SIG-M5 treated with dmso at 0.1 percent for 504 hours (cell line): ENCODE data around the gene MANBA.

Experiments
- DNase-seq: peaks from one replicate; lab custom pipeline; 2025; ENCODE audit not compliant: unreplicated experiment; lab: John Stamatoyannopoulos, UW

The MANBA gene

DNA sequence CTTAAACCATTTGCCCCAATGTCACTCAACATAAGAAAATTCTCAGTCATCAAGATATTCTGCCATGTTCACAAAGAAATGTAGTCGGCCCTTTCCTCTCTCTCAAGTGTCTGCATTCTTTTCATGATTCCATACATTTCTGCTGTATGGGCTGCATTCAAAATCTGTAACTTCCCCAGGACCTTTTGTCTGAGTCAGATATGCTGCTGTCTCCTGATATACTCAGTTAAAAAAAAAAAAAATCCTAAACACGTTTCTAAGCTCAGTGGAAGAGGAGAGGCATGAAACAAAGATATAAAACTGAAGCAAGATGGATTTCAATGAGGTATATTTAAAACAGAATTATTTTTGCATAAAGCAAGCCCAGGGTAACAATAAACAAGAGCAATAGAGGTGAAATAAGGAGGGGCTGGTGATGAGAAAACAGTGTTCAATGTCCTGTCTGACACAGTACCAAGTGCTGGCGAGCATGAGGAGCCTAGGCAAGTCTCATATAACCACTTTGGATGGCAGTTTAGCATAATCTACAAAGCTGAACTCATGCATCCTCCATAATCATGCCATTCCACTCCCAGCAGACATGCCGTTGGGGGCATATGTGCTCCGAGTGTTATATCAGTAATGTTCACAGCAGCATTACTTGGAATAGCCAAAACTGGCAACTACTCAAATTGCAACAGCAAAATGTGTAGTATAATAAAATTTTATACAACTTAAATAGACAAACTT lies 76.7 kb downstream of the MANBA start:
- no peak for DNase-seq

DNA sequence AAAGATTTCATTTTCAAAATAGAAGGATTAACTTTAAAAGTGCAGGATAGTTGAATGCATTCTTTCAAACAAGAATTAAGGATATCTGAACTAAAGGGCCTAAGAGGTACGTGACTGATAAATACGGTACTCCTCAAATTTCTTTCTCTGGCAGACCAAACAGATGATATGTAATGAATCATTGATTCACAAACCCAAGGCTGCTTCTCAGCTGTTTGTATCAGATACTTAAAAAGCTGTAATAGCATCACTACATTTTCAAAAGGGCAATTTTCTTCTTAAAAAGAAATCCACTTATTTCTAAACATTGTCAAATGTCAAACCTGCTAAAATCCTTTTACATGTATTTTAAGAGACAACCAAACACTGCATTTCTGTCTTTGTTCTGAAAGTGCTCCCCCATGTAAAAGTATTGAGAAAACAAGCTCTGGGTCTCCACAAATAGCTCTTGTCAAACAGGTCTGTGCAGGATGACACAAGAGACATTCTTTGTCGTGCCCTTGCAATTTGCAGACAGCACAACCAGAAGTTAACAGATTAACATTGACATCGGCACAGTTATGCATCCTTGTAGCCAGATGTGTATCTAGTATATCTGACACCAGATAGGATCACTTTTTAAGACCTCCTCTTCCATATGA lies 82.0 kb downstream of the MANBA start:
- DNase-seq = no peak

GRCh38 chr4:102678107-102678506 lies 82.7 kb downstream of the MANBA start:
- no peak for DNase-seq

- DNase-seq = no peak
Measured at GRCh38 chr4:102675141-102675540, 85.6 kb downstream of the MANBA start.

GRCh38 chr4:102667001-102667400 lies 93.8 kb downstream of the MANBA start:
- DNase-seq = no peak

DNA sequence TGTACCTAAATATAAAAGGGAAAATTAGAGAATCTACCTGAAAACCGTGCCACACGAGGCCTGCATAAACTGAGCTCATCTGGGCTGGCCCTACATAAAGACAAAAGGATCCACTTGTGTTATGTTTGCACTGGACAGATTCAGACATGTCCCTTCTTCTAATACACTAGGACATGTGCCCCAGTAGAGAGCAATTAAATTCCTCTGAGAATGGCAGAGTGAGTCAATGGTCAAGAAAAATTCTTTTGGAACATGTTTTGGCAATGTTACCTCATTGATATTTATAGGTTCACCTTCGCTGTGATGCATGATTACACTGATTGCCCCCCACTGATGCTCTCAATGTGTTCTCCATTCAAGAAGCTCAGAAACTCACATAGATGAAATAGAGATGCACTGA lies 95.2 kb downstream of the MANBA start:
- DNase-seq = no peak

GRCh38 chr4:102663073-102663472 lies 97.7 kb downstream of the MANBA start:
- no peak for DNase-seq

DNA sequence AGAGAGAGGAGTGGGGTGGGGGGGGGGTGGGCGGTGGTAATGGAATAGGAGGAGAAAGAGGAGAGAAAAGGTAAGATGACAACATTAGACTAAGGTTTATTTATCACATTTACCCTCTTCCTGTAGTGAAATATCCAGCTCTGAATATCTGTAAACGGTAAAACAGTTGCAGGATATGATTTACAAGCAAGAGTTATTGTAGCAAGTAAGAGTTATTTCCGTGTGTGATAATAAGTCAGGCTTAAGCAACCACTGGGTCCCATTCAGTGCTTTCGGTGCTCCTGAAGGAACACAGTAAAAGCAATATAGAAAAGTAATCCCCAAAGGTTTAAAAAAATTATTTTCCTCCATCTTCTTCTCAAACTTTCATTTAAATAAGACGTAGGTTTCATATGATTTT lies 103.6 kb downstream of the MANBA start:
- no peak for DNase-seq

- no peak for DNase-seq
Measured at GRCh38 chr4:102647117-102647516, 113.7 kb downstream of the MANBA start.

DNA sequence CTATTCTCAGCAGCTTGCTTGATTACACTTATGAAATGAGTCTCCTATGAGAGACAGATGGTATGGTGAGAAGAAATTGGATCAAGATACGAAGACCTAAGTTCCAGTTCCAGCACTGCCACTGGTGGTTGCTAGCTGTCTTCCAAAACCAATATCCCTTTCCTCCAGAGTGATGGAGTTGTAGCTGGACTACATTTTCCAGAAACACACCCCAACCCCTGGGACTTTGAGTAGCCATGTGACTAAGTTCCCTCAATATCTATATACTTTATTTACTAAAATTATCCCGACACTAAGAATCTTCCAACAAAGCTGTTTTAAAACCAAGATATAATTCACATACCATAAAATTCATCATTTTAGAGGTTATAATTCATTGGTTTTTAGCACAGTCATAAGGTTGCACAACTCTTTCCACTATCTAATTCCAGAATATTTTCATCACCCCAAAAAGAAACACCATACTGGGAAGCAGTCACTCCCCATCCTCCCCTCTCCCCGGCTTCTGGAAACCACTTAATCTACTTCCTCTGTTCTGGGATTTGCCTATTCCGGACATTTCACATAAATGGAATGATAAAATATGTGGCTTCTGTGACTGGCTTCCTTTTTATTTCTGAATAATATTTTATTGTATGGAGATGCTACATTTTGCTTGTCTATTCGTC lies 118.0 kb downstream of the MANBA start:
- DNase-seq = no peak

DNA sequence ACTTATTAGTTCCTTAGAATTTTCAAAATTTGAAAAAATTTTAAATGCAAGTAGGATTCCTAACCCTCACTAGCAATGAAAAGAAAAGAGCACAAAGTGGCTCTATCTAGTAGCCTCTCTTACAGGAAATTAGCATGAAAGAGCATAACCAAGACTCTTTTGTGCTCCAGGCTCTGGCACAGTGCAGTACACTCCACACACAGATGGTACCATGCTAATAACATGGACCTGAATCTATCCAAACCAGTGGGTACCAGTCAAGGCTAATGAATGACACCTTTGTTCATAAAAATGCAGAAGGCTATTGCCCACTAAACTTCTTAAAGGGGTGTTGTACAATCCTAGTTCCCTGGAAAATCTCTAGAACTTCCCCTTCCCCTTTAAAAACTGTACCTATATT lies 119.0 kb downstream of the MANBA start:
- no peak for DNase-seq

GRCh38 chr4:102640669-102641068 lies 120.1 kb downstream of the MANBA start:
- DNase-seq = no peak

GRCh38 chr4:102639598-102639997 lies 121.2 kb downstream of the MANBA start:
- DNase-seq = no peak

DNA sequence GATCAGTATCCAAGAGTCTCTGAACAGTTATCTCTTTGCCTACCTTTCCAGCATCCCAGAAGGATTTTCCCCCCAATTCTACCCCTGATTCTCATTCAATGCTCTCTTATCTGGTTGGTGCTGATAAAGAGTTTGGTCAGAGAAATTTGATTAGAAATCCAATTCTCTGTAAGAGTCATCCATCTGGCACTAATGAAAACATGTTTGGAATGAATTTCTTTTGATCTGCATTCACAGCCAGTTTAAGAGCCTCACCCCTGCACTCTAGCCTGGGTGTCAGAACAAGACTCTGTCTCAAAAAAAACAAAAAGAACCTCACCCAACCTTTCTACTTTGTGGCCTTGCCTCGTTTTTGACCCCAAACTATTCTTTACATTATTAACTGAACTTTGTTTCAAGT lies 122.1 kb downstream of the MANBA start:
- DNase-seq = no peak

- no peak for DNase-seq
Measured at GRCh38 chr4:102637391-102637790, 123.4 kb downstream of the MANBA start.

DNA sequence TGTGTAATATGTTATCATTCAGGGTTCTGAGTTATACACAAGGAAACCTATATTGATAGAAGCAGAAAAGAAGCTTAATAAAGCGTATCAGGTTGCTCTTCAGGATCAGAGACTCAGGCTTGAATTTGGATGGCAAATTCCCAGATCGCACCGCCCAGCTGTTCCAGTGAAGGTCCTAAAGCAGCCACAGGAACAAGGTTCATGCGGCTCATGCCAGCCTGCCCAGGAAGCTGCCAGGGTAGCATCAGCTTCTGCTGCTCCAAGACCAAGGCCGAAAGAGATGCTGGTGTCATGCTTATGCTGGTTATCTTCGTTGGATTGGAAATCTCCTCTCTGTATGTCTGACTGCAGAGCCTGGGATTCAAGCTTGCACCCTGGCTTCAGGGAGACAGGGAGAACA lies 127.7 kb downstream of the MANBA start:
- DNase-seq = no peak

- DNase-seq = no peak
Measured at GRCh38 chr4:102632241-102633065, 128.3 kb downstream of the MANBA start.

DNA sequence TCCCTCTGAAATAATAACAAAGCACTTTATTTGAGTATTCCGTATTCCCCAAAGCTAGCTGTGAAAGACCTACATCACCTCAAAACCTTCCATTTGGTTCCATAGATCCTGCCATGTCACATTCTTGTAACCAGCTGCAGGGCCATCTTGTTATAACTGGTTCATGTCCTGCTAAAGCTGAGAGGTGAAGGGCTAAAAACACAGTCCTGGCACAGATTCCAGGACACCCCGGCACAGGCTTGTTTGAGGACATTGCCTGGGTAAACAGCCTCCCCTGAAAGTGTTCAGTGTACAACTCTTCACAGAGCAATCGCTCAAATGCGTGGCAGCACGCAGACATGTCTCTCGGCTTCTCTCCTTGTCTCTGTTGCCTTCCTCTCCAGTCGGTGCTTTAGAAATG lies 129.2 kb downstream of the MANBA start:
- DNase-seq = no peak

GRCh38 chr4:102629673-102630072 lies 131.1 kb downstream of the MANBA start:
- DNase-seq = no peak

DNA sequence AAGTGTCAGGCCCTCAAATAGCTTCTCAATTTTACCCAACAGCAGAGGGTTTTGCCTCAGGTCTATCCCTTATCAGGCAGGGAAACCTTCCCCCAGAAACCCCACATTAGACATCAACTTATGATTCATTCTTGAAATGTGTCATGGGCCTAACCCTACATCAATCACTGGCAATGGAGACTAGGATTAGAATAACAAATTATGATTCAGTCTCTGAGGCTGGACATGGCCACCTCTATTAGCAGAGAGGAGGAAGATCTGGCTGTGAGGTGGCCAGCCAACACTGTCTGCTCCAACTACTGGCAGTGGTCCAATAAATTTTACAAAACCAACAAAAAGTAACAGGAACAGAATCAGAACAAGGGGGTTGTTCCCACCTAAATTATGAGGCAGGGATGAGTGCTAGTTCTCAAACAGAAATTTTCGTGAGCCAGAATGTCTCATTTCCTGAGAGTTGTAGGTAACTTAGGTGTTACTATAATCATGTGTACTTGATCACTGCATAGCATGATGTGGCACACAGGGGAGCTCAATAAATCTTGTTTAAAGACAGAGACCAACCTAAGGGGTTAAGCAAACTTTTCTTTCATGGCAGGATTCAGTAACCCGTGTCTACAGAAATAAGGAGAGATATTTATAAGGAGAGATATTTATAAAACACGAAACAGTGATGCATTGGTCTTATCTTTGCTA lies 132.8 kb downstream of the MANBA start:
- no peak for DNase-seq
